Measurements from ENCODE around the gene DUSP1. TPM values are rescaled to one million over a fixed set of nuclear protein-coding genes. Genes with fewer than 3 reads are reported as not detected.

DUSP1 gene
- total and polyA plus RNA-seq, 2 of the 13 experiments (the other 11 are each of a cell fraction or from before 2014, with no cell fraction given) = 27.1 to 55.5 TPM

DNA sequence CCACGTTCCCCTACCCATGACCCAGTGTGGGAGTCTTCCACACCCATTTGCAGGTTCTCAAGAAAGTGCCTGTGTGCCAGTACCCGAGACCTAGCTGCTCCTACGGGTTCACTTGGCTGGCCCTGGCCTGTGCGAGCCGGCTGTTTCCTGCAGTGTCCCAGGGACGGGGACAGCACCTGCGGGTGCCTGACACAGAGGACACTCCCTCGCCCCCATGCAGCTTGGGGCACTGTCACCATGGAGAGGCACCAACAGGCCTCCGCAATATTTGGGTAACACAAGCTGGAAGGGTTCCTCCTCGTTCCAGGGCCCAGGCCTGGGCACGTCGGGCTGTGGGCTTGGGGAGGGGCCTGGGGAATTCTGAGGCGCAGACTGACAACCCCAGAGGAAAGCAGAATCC is 41.4 kb downstream of the DUSP1 start:
- H3K9me3 ChIP-seq (ENCODE audit: low read length) = no peaks in the 10 kb centered on the region
- H3K27ac ChIP-seq (ENCODE audit: extremely low read length, insufficient read depth, low read length) = no peak overlapping the region
- H3K27me3 ChIP-seq (ENCODE audit: control insufficient read depth in 1 of 2, insufficient read depth in 2 of 2, low read length in 2 of 2) = peaks cover 0 to 25% of the 10 kb centered on the region in 2 experiments; a peak in 4 of 5 replicates
- BruUV-seq (replicated peaks) = no TSS peak
- CTCF ChIA-PET (ENCODE audit: low intra/inter-chr PET ratio, low total read pairs) = no interaction called here
- intact Hi-C loops (cut with micrococcal nuclease; ENCODE audit: unreplicated experiment) = no loop called here
- no peak overlapping the region for H2AFZ ChIP-seq (ENCODE audit: low read length)
- FAIRE-seq = no peak
- peaks cover 92% of the 10 kb centered on the region for H3K4me1 ChIP-seq (ENCODE audit: insufficient read depth, low read length)
- no peak overlapping the region for H3K4me3 ChIP-seq (replicated peaks in 1 of 3; ENCODE audit: insufficient read depth in 1 of 3, low read depth in 2 of 3, low read length in 3 of 3)
- no peaks in the 10 kb centered on the region for H3K79me2 ChIP-seq (ENCODE audit: insufficient read depth, low read length)
- no peaks in the 10 kb centered on the region for H4K20me1 ChIP-seq (ENCODE audit: insufficient read depth, low read length)
- DNase-seq (ENCODE audit: low spot score) = no peak
- no peaks in the 10 kb centered on the region for H3K36me3 ChIP-seq (replicated peaks in 1 of 2; ENCODE audit: control insufficient read depth in 1 of 2, insufficient read depth in 2 of 2, low read length in 2 of 2)
- no peak overlapping the region for H3K9ac ChIP-seq (ENCODE audit: insufficient read depth, low read depth, low read length)
- POLR2A ChIA-PET = interaction anchor here (3.6 kb wide), 1 partner anchor 42 kb away, joined by 16 read pairs; the partner anchor contains the start of gene DUSP1
- H3K4me2 ChIP-seq (ENCODE audit: low read depth, low read length) = no peak overlapping the region
- WGBS (ENCODE audit: low lambda C conversion rate) = 59% methylated on average over 8 of the region's 13 CpGs
- TF ChIP-seq GTF3A (CRISPR knock-in tag; conservative IDR thresholded peaks at IDR 0.05) = no peak
- TF ChIP-seq KAT2B (IDR thresholded peaks at IDR 0.05; ENCODE audit: borderline replicate concordance, low read depth, low read length) = no peak
- TF ChIP-seq ZNF746 (CRISPR knock-in tag; IDR thresholded peaks at IDR 0.05) = no peak
- TF ChIP-seq, protein P1, sequence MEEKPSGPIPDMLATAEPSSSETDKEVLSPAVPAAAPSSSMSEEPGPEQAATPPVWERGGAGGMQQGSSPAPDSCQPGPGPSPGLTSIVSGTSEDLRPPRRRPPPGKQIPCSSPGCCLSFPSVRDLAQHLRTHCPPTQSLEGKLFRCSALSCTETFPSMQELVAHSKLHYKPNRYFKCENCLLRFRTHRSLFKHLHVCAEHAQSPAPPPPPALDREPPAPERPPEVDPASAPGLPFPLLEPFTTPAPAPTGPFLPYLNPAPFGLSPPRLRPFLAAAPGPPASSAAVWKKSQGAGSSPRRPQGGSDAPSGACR (CRISPR knock-in tag; IDR thresholded peaks at IDR 0.05) = no peak
- no peak for TF ChIP-seq STAT5B (CRISPR knock-in tag; IDR thresholded peaks at IDR 0.05)
- in situ Hi-C loops (cut with HindIII; ENCODE audit: extremely low pct_ligation_motif_present, low pct_unique_long_range_greater_than_20kb) = loop anchor here (5.0 kb wide), 1 partner anchor 173 kb away; no protein-coding TSS in a partner anchor
- ATAC-seq = no peak

DNA sequence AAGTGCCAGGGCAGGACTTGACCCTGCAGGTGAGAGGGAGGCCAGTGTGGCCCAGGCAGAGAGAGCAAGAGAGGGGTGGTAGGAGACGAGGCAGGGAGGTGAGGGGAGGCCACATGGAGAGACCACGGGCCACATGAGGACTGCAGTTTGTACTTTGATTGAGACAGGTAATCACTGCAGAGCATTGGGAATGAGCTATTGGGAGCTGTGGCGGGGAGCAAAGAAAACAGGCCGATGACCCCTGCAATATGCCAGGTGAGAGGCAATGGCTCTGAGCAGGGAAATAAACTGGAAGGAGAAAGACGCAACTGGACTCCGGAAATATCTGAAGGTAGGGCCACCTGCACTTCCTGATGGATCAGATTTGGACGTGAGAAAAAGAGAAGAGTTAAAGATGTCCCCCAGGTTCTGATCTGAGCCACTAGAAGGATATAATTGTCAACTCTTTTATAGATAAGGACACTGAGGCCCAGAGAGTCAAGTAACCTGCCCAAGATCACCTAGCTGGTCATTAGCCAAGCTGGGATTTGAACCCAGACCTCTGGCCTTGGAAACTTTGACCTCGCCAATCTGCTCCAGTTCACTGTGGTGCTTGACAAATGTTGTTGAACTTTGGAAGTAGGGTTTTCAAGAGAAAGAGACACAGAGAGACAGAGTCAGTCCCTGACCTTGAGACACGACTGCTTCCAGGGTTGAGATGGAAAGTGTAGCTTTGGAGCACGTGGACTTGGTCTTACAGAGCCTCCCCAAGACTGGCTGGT is 42.3 kb downstream of the DUSP1 start:
- no peak for DNase-seq (ENCODE audit: low spot score)
- TF ChIP-seq ZBTB42 (CRISPR knock-in tag; IDR thresholded peaks at IDR 0.05) = no peak
- 0 out of 2 replicates have a peak, but pooled peaks have one; percentile 8 for TF ChIP-seq RARA (CRISPR knock-in tag; IDR thresholded peaks at IDR 0.05)
- TF ChIP-seq NFIB (CRISPR knock-in tag; IDR thresholded peaks at IDR 0.05; ENCODE audit: borderline replicate concordance) = no peak
- no peak for TF ChIP-seq ELF4 (CRISPR knock-in tag; IDR thresholded peaks at IDR 0.05; ENCODE audit: borderline replicate concordance)
- no peak for TF ChIP-seq NKX3-1 (CRISPR knock-in tag; IDR thresholded peaks at IDR 0.05)
- no peak for TF ChIP-seq REXO4 (CRISPR knock-in tag; IDR thresholded peaks at IDR 0.05; ENCODE audit: borderline replicate concordance)
- no peak for TF ChIP-seq PRPF4 (IDR thresholded peaks at IDR 0.05; ENCODE audit: low read depth, low read length, poor library complexity, severe bottlenecking)
- no peak for TF ChIP-seq ATRX (CRISPR knock-in tag; IDR thresholded peaks at IDR 0.05; ENCODE audit: borderline replicate concordance)
- 0 out of 2 replicates have a peak, but pooled peaks have one; percentile 22 for TF ChIP-seq HNF4A (CRISPR knock-in tag; IDR thresholded peaks at IDR 0.05)
- TF ChIP-seq ZNF607 (CRISPR knock-in tag; IDR thresholded peaks at IDR 0.05; ENCODE audit: borderline replicate concordance) = no peak
- TF ChIP-seq NR2F6 (IDR thresholded peaks at IDR 0.05) = 0 out of 2 replicates have a peak, but pooled peaks have one; percentile 20
- TF ChIP-seq NR2F6 (CRISPR knock-in tag; IDR thresholded peaks at IDR 0.05) = no peak
- no peaks in the 10 kb centered on the region for H4K20me1 ChIP-seq (ENCODE audit: insufficient read depth, low read length)
- H3K9me3 ChIP-seq (ENCODE audit: low read length) = no peaks in the 10 kb centered on the region
- H3K9ac ChIP-seq (ENCODE audit: insufficient read depth, low read depth, low read length) = no peak overlapping the region
- peaks cover 92% of the 10 kb centered on the region for H3K4me1 ChIP-seq (ENCODE audit: insufficient read depth, low read length)
- H3K4me2 ChIP-seq (ENCODE audit: low read depth, low read length) = no peak overlapping the region
- no peak overlapping the region for H3K4me3 ChIP-seq (replicated peaks in 1 of 3; ENCODE audit: insufficient read depth in 1 of 3, low read depth in 2 of 3, low read length in 3 of 3)
- 33% methylated on average over 9 of the region's 10 CpGs for WGBS (ENCODE audit: low lambda C conversion rate)
- no peak overlapping the region for H3K27ac ChIP-seq (ENCODE audit: extremely low read length, insufficient read depth, low read length)
- no TSS peak for BruUV-seq (replicated peaks)
- ATAC-seq = no peak
- H3K79me2 ChIP-seq (ENCODE audit: insufficient read depth, low read length) = no peaks in the 10 kb centered on the region
- no peak for FAIRE-seq
- H3K36me3 ChIP-seq (replicated peaks in 1 of 2; ENCODE audit: control insufficient read depth in 1 of 2, insufficient read depth in 2 of 2, low read length in 2 of 2) = no peaks in the 10 kb centered on the region
- ChIA-PET POLR2A (interaction anchor here (1.0 to 3.6 kb wide), 3 partner anchors 14 to 43 kb away, joined by 3 to 16 read pairs (median 6); partner anchors contain the start of gene DUSP1), CTCF (ENCODE audit: low intra/inter-chr PET ratio, low total read pairs) (no interaction called here)
- no peak overlapping the region for H2AFZ ChIP-seq (ENCODE audit: low read length)
- H3K27me3 ChIP-seq (ENCODE audit: control insufficient read depth in 1 of 2, insufficient read depth in 2 of 2, low read length in 2 of 2) = peaks cover 0 to 25% of the 10 kb centered on the region in 2 experiments; a peak in 4 of 5 replicates
- in situ Hi-C loops (cut with HindIII; ENCODE audit: extremely low pct_ligation_motif_present, low pct_unique_long_range_greater_than_20kb) = loop anchor here (5.0 kb wide), 1 partner anchor 174 kb away; no protein-coding TSS in a partner anchor
- intact Hi-C loops (cut with micrococcal nuclease; ENCODE audit: unreplicated experiment) = no loop called here
